ENCODE data around the gene POPDC3.

GRCh38 chr6:105138141-105138540 lies 41.7 kb downstream of the POPDC3 start:
- TF ChIP-seq POLR2A (IDR thresholded peaks at IDR 0.05; ENCODE audit: low read depth, low read length) (no peak), POLR2AphosphoS5 (IDR thresholded peaks at IDR 0.05; ENCODE audit: low read depth, low read length) (no peak), TAF1 (IDR thresholded peaks at IDR 0.05; ENCODE audit: borderline replicate concordance, low read depth, low read length) (no peak)

All from GM12892 (cell line).